ENCODE results near the gene CGB8. TPM values are rescaled to one million over a fixed set of nuclear protein-coding genes. Genes with fewer than 3 reads are reported as not detected.

The CGB8 gene
- total RNA-seq, 1 donor from 2014 or later = 1.2 TPM

- no peak overlapping the region for H3K4me3 ChIP-seq (ENCODE audit: low read depth, low read length)
- TF ChIP-seq CTCF (conservative IDR thresholded peaks at IDR 0.05; ENCODE audit: low read depth, low read length) = no peak
- no peak for DNase-seq (ENCODE audit: low read depth)
Observed at GRCh38 chr19:49014123-49014869, 34.6 kb downstream of the CGB8 start.

- TF ChIP-seq CTCF (conservative IDR thresholded peaks at IDR 0.05; ENCODE audit: low read depth, low read length) = no peak
- H3K4me3 ChIP-seq (ENCODE audit: low read depth, low read length) = no peak overlapping the region
- DNase-seq (ENCODE audit: low read depth) = no peak
Observed at GRCh38 chr19:49011194-49011593, 37.7 kb downstream of the CGB8 start.

GRCh38 chr19:49010453-49010852, 38.5 kb downstream of the CGB8 start:
- no peak for DNase-seq (ENCODE audit: low read depth)
- no peak overlapping the region for H3K4me3 ChIP-seq (ENCODE audit: low read depth, low read length)
- TF ChIP-seq CTCF (conservative IDR thresholded peaks at IDR 0.05; ENCODE audit: low read depth, low read length) = no peak

GRCh38 chr19:49009828-49010227, 39.1 kb downstream of the CGB8 start:
- TF ChIP-seq CTCF (conservative IDR thresholded peaks at IDR 0.05; ENCODE audit: low read depth, low read length) = no peak
- DNase-seq (ENCODE audit: low read depth) = no peak
- H3K4me3 ChIP-seq (ENCODE audit: low read depth, low read length) = no peak overlapping the region

GRCh38 chr19:49006905-49007304, 42.0 kb downstream of the CGB8 start:
- no peak overlapping the region for H3K4me3 ChIP-seq (ENCODE audit: low read depth, low read length)
- TF ChIP-seq CTCF (conservative IDR thresholded peaks at IDR 0.05; ENCODE audit: low read depth, low read length) = no peak
- DNase-seq (ENCODE audit: low read depth) = no peak

- no peak for DNase-seq (ENCODE audit: low read depth)
- no peak for TF ChIP-seq CTCF (conservative IDR thresholded peaks at IDR 0.05; ENCODE audit: low read depth, low read length)
- no peak overlapping the region for H3K4me3 ChIP-seq (ENCODE audit: low read depth, low read length)
Observed at GRCh38 chr19:49004964-49005614, 43.8 kb downstream of the CGB8 start.

- no peak for TF ChIP-seq CTCF (conservative IDR thresholded peaks at IDR 0.05; ENCODE audit: low read depth, low read length)
- H3K4me3 ChIP-seq (ENCODE audit: low read depth, low read length) = no peak overlapping the region
- DNase-seq (ENCODE audit: low read depth) = no peak
Observed at GRCh38 chr19:49004133-49004532, 44.8 kb downstream of the CGB8 start.

Data from epithelial cell of proximal tubule (primary cell).